ENCODE results near the gene SSTR5. TPM values are rescaled to one million over a fixed set of nuclear protein-coding genes. Genes with fewer than 3 reads are reported as not detected.

Gene SSTR5
- polyA plus RNA-seq, 1 experiment: not detected

DNA sequence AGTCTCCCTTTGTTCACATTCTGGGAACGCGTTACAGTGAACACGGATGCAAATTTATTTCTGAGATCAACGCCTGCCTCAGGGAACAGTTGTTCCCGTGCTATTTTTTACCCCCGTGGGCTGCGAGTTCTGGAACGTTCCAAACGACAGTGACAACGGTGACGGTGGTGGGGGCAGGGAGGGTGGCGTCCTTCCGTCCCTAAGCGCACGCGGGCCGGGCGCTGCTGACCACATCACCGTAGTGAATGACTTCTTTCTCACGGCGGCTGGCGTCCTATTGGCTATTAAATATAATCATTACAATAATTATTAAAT is 45.1 kb upstream of the SSTR5 start:
- peaks cover 27% of the 10 kb centered on the region for H3K27me3 ChIP-seq (ENCODE audit: control insufficient read depth, insufficient read depth, low read length)
- ChIA-PET CTCF (no interaction called here), POLR2A (no interaction called here)
- peaks cover 15% of the 10 kb centered on the region; the same call in 1 of the 2 replicates for H3K9me3 ChIP-seq (ENCODE audit: control insufficient read depth, insufficient read depth, low read length)
- no peak overlapping the region for H3K27ac ChIP-seq (ENCODE audit: low read depth, low read length)
- no peak for DNase-seq (ENCODE audit: low read depth, low spot score)
- TF ChIP-seq CTCF (IDR thresholded peaks at IDR 0.05; ENCODE audit: low read depth, low read length): no peak
- H3K4me3 ChIP-seq (ENCODE audit: low read depth, low read length): no peak overlapping the region

DNA sequence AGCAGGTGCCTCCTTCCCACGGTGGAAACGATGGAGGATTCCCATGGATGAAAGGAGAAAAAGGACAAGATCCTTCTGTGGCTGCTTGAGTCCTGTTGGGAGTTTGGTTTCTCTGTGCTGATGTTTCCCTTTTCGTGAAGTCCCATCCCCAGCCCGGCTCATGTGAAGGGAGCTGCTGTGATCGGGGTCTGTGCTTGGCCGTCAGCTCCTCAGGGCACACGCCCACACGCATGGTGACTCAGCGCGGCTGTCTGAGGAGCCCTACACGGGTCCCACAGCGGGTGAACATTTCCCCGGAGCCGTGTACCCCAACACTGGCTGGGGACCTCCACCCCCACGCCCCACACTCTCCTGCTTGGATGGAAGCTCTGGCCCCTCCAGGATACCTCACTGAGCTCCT is 44.5 kb upstream of the SSTR5 start:
- no peak for DNase-seq (ENCODE audit: low read depth, low spot score)
- ChIA-PET CTCF (no interaction called here), POLR2A (no interaction called here)
- no peak for TF ChIP-seq CTCF (IDR thresholded peaks at IDR 0.05; ENCODE audit: low read depth, low read length)
- Histone ChIP-seq H3K27ac (ENCODE audit: low read depth, low read length) (no peak overlapping the region), H3K27me3 (ENCODE audit: control insufficient read depth, insufficient read depth, low read length) (peaks cover 27% of the 10 kb centered on the region), H3K4me3 (ENCODE audit: low read depth, low read length) (no peak overlapping the region), H3K9me3 (ENCODE audit: control insufficient read depth, insufficient read depth, low read length) (peaks cover 15% of the 10 kb centered on the region; the same call in 1 of the 2 replicates)

DNA sequence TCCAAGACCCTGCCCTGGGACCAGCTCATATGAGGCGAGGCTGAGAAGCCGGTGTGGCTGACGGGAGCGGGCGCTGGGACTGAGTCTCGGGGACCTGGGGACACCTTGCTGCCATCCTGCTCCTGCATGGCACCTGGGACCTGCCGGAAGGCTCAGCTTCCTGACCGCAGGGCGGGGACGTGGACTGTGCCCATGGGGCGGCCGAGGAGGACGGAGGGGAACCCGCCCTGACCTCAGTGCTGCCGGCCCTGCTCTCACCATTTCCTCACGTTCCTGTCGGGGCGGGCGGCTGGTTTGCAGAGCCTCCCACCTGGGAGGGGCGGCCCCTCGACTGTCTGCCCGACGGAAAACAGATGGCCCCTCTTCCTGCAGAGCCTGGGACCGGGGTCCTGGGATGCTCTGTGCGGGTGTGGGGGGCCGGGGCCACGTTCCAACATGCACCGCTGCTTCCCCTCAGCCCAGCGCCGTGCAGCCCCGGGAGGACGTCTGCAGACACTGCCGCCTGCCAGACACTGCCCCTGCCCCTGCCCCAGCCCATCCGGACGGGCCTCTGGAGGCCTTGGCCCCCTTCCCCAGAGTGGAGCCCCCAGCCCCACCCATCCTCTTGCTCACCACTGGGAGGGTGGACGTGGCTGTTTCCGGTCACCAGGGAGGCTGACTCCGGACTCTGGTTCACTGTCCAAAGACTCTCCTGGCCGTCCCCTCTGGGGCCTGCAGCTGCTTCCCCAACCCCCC is 43.9 kb upstream of the SSTR5 start:
- Histone ChIP-seq H3K4me3 (ENCODE audit: low read depth, low read length) (no peak overlapping the region), H3K9me3 (ENCODE audit: control insufficient read depth, insufficient read depth, low read length) (peaks cover 18% of the 10 kb centered on the region), H3K27me3 (ENCODE audit: control insufficient read depth, insufficient read depth, low read length) (peaks cover 27% of the 10 kb centered on the region), H3K27ac (ENCODE audit: low read depth, low read length) (no peak overlapping the region)
- CTCF ChIA-PET: no interaction called here
- no peak for TF ChIP-seq CTCF (IDR thresholded peaks at IDR 0.05; ENCODE audit: low read depth, low read length)
- POLR2A ChIA-PET: no interaction called here
- no peak for DNase-seq (ENCODE audit: low read depth, low spot score)

GRCh38 chr16:1029259-1029545 is 43.3 kb upstream of the SSTR5 start:
- no peak for TF ChIP-seq CTCF (IDR thresholded peaks at IDR 0.05; ENCODE audit: low read depth, low read length)
- Histone ChIP-seq H3K9me3 (ENCODE audit: control insufficient read depth, insufficient read depth, low read length) (peaks cover 15% of the 10 kb centered on the region), H3K27ac (ENCODE audit: low read depth, low read length) (no peak overlapping the region), H3K27me3 (ENCODE audit: control insufficient read depth, insufficient read depth, low read length) (peaks cover 27% of the 10 kb centered on the region), H3K4me3 (ENCODE audit: low read depth, low read length) (no peak overlapping the region)
- ChIA-PET CTCF (no interaction called here), POLR2A (no interaction called here)
- no peak for DNase-seq (ENCODE audit: low read depth, low spot score)

GRCh38 chr16:1030473-1030901 is 42.1 kb upstream of the SSTR5 start:
- Histone ChIP-seq H3K9me3 (ENCODE audit: control insufficient read depth, insufficient read depth, low read length) (peaks cover 20% of the 10 kb centered on the region), H3K27ac (ENCODE audit: low read depth, low read length) (no peak overlapping the region), H3K27me3 (ENCODE audit: control insufficient read depth, insufficient read depth, low read length) (peaks cover 23% of the 10 kb centered on the region), H3K4me3 (ENCODE audit: low read depth, low read length) (no peak overlapping the region)
- CTCF ChIA-PET: no interaction called here
- TF ChIP-seq CTCF (IDR thresholded peaks at IDR 0.05; ENCODE audit: low read depth, low read length): no peak
- DNase-seq (ENCODE audit: low read depth, low spot score): no peak
- POLR2A ChIA-PET: interaction anchor here (0.5 kb wide), 1 partner anchor 30 kb away, joined by 3 read pairs; no protein-coding TSS in a partner anchor

Data from AG04450 (cell line).